GM10248 (cell line): Measurements from ENCODE around the gene EMCN.
"Not testable (repeated sequence)": the region's sequence is repeated elsewhere in the genome, so short reads cannot be mapped to it uniquely, and the experiment has no call there.

Experiments used
- CTCF ChIA-PET: fragments of 300-600 bp; sonication (Branson Sonifier 250); formaldehyde crosslinking; extraction: SDS; loops from one replicate; lab custom pipeline; 2021; ENCODE audit warnings: antibody characterized with exemption; lab: Yijun Ruan, JAX
- POLR2A ChIA-PET: fragments of 350-650 bp; sonication (Branson Sonifier 250); formaldehyde crosslinking; extraction: SDS; loops from one replicate; lab custom pipeline; 2020; ENCODE audit warnings: antibody characterized with exemption; lab: Yijun Ruan, JAX
- DNase-seq: peaks from one replicate; pipeline ENCODE4 v3.0.0; 2012; ENCODE audit errors: extremely low spot score
- TF ChIP-seq, protein P1 (sequence below): IDR thresholded peaks from 2 replicates; pipeline ENCODE4 v1.5.1; 2012; ENCODE audit warnings: mild to moderate bottlenecking, low read depth; ENCODE audit errors: extremely low read depth, missing control alignments, control extremely low read depth

EMCN gene

DNA sequence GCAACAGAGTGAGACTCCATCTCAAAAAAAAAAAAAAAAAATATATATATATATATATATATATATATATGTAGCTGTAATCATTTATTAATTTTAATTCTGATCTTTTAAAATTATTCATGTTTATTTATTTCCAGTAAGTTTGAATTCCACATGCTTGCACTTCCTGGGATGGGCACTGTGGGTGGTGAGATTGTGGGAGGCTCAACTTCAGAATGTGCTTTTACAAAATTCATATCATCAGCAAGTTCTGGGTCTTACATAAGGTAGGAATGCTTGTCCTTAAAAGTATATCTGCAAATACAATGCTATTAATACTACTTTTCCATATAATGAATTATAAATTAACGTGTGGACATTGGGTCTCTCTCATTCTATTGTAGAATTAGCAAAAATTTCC is 156.5 kb downstream of the EMCN start:
- ChIA-PET CTCF (interaction anchor here (0.8 kb wide), 1 partner anchor 10 kb away, joined by 3 read pairs; no protein-coding TSS in a partner anchor), POLR2A (no interaction called here)
- TF ChIP-seq, protein P1, sequence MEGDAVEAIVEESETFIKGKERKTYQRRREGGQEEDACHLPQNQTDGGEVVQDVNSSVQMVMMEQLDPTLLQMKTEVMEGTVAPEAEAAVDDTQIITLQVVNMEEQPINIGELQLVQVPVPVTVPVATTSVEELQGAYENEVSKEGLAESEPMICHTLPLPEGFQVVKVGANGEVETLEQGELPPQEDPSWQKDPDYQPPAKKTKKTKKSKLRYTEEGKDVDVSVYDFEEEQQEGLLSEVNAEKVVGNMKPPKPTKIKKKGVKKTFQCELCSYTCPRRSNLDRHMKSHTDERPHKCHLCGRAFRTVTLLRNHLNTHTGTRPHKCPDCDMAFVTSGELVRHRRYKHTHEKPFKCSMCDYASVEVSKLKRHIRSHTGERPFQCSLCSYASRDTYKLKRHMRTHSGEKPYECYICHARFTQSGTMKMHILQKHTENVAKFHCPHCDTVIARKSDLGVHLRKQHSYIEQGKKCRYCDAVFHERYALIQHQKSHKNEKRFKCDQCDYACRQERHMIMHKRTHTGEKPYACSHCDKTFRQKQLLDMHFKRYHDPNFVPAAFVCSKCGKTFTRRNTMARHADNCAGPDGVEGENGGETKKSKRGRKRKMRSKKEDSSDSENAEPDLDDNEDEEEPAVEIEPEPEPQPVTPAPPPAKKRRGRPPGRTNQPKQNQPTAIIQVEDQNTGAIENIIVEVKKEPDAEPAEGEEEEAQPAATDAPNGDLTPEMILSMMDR: no peak
- no peak for DNase-seq

DNA sequence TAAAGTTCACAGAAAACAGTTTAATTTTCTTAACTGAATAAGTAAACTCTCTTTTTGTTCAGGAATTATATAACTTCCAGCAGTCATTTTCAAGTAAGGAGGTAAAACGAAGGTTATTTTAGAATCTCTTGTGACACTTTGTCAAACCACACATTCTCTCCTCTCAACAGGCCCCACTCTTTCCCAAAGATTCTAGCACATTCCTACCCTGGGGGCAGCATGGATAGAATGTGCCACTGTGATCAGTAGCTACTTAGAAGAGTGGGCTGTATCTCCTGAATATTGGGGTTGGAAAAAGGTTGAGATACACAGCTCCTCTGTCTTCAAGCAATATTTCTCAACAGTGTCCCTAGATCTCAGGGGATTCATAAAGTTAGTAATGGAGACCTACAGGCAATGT is 157.6 kb downstream of the EMCN start:
- POLR2A ChIA-PET: no interaction called here
- CTCF ChIA-PET: interaction anchor here (1.2 kb wide), 1 partner anchor 10 kb away, joined by 3 read pairs; no protein-coding TSS in a partner anchor
- TF ChIP-seq, protein P1: no peak
- DNase-seq: no peak

DNA sequence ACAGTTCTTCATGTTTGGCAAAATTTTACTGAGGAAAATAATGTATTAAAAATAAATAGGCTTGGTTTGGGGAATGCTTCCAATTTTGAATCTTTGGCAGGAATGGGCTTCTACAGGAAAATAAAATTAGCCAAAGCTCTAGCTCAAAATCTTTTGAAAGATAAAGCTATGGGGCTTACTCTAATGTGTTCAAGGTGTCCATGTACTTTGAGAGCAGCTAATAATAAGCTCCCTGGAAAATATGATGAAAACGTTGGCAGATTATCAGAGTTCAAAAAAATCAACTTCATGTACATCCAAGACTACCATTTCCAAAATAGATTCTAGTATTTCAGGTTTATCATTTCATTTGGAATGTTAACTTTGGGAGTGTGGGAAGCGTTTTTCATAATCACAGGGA is 158.4 kb downstream of the EMCN start:
- DNase-seq: no peak
- ChIA-PET POLR2A (no interaction called here), CTCF (interaction anchor here (1.2 kb wide), 1 partner anchor 10 kb away, joined by 3 read pairs; no protein-coding TSS in a partner anchor)
- TF ChIP-seq, protein P1: no peak

DNA sequence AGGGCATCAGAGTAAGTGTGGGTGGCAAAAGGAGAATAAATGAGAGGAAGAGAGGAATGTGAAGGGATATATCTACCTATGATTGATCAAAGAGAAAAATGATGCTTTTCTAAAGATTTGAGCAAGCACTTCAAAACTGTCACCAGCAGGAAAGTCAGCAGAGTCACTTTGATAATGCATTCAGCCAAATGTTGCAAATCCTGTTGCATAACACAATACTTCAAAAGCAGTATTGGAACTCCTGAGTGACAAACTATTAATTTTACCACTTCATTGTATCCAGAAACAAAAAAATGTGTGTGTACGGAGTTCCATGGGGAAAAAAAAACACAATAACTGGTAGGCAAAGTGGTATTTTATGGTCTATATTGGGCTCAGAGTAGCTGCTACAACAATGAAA is 160.3 kb downstream of the EMCN start:
- TF ChIP-seq, protein P1: no peak
- CTCF ChIA-PET: interaction anchor here (1.3 kb wide), 1 partner anchor 12 kb away, joined by 3 read pairs; no protein-coding TSS in a partner anchor
- POLR2A ChIA-PET: no interaction called here
- DNase-seq: no peak

DNA sequence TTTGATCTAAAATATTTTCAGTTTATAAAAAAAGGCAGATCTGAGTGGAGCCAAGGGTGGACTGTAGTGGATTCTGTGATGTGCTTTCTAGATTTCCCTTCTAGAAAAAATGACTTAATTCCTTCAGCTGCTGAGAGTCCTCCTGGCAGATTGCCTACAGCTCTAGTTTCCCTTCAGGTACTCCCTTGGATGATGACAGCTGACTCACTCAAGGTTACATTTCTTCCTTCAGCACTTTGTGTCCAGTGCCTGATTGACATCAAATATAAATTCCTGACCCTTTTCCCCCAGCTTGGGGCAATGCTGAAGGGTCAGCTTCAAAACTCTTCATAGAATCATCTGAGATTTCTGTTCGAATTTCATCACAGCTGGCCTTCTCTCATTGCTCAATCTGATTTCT is 161.7 kb downstream of the EMCN start:
- ChIA-PET CTCF (interaction anchor here (1.1 kb wide), 1 partner anchor 24 kb away, joined by 6 read pairs; no protein-coding TSS in a partner anchor), POLR2A (no interaction called here)
- TF ChIP-seq, protein P1: no peak
- DNase-seq: no peak

DNA sequence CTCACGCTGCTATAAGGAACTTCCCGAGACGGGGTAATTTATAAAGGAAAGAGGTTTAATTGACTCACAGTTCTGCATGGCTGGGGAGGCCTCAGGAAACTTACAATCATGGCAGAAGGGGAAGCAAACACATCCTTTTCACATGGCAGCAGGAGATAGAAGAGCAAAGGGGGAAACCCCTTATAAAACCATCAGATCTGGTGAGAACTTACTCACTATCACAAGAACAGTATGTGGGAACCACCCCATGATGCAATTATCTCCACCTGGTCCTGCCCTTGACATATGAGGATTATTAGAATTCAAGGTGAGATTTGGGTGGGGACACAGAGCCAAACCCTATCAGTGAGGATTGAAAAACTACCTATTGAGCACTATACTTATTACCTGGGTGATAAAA is 165.5 kb downstream of the EMCN start:
- DNase-seq, CTCF ChIA-PET, POLR2A ChIA-PET: not testable (repeated sequence)

DNA sequence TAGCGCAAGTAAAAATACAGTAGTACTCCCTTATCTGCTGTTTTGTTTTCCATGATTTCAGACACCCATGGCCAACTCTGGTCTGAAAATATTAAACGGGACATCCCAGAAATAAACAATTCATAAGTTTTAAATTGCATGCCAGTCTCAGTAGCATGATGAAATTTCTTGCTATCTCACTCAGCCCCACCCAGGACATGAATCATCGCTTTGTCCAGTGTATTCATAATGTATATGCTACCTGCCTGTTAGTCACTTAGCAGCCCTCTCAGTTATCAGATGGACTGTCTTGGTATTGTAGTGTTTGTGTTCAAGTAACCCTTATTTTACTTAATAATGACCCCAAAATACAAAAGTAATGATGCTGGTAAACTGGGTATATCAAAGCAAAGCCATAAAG is 169.3 kb downstream of the EMCN start:
- POLR2A ChIA-PET: no interaction called here
- no peak for DNase-seq
- TF ChIP-seq, protein P1: no peak
- CTCF ChIA-PET: no interaction called here
